Measurements from ENCODE around the gene SGCE.

GRCh38 chr7:94594882-94595281, 61.1 kb downstream of the SGCE start:
- no peak for TF ChIP-seq CTCF (IDR thresholded peaks at IDR 0.05)
- TF ChIP-seq POLR2A (IDR thresholded peaks at IDR 0.05): no peak

Data from testis (tissue), 2 donors.